GM21360 (cell line): ENCODE data around the gene EPHB1.
"Not testable (repeated sequence)": the region's sequence is repeated elsewhere in the genome, so short reads cannot be mapped to it uniquely, and the experiment has no call there.

Experiments
- ATAC-seq: cut with Tn5 transposase; IDR thresholded peaks from one replicate; pipeline ENCODE4 v1.9.1; 2021; ENCODE audit warnings: mild to moderate bottlenecking, moderate library complexity; ENCODE audit not compliant: unreplicated experiment

Gene EPHB1

DNA sequence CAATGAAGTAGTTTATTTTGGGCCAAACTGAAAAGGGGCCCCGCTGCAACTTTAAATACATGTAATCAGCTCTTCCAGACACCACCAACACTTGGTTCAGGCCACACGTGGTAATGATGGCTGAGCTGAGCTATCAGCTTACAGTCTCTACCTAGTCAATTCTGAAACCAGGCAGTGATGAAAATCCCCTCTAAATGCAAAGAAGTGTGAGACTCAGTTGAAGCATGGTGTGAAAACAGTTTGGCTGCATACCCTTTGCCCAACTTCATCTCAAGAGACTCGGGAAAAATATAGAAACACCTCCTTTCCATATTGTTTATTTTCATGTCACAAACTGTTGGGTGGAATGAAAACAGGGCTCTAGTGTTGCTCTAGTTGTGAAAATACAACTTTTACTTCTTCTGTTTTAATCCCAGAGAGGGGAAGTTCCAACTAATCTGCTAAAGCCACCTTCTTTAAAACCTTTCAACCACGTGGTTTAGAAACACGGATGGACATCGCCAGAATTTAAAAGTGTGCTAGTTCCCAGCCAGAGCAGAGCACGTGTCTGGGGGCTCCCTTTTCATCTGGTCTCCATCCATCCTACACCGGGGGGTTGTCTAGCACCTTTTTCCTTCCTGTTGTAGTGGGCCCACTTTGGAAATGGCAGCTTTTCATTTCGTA is 229.1 kb downstream of the EPHB1 start:
- no peak for ATAC-seq

DNA sequence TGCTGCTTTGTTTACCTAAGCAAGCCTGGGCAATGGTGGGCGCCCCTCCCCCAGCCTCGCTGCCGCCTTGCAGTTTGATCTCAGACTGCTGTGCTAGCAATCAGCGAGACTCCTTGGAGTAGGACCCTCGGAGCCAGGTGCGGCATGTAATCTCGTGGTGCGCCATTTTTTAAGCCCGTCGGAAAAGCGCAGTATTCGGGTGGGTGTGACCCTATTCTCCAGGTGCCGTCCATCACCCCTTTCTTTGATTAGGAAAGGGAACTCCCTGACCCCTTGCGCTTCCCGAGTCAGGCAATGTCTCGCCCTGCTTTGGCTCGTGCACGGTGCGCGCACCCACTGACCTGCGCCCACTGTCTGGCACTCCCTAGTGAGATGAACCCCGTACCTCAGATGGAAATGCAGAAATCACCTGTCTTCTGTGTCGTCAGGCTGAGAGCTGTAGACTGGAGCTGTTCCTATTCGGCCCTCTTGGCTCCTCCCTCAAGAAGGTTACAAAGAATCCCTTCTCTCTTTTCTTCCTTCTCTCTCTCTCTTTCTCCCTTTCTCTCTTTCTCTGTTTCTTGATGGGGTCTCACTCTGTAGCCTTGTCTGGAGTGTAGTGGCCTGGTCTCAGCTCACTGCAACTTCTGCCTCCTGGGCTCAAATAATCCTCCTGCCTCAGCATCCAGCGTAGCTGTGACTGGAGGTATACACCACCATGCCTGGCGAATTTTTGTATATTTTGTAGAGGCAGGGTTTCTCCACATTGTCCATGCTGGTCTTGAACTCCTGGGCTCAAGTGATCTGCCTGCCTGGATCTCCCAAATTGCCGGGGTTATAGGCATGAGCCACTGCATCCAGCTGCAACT is 235.9 kb downstream of the EPHB1 start:
- not testable (repeated sequence) for ATAC-seq

DNA sequence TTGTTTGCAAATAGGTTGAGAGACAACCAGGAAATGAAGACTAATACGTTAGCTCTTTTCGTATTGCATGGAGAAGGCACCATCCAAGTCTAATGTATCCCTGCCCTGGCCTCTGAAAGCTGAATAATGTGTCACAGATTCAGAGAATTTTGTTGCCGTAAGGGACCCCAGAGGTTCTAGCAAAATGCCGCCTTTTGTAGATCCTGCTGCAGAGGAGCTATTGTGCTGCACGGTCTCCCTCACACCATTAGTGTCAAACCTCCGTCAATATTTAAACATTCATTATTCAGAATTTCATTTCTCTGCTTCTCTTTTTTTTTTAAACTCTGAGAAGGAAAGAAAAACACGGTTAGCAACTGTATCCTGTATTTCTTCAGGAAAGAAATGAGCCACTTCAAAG is 238.7 kb downstream of the EPHB1 start:
- no peak for ATAC-seq

DNA sequence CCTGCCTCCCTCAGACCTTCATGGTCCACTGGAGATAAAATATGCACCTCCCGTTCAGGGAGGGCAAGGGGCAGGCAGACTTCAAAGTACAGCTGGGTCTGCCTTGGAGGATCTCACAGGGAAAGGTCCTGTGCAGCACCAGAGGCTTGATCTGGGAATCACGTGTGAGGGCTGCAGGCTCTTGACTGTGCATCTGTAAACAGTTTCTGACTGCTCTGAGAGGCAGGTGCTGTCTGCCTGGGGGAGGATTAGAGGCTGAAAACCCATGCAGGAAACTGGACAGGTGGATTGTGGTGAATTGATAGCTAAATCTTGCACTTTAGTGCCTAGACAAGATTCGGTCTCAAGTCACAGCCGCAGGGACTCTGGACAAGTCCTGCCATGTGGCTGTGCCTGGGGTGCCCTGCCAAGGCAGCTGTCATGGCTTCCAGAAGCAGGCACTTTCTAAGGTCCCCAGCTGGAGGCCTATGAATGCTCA is 239.3 kb downstream of the EPHB1 start:
- no peak for ATAC-seq

- ATAC-seq: no peak
Measured at GRCh38 chr3:135034891-135035440, 239.9 kb downstream of the EPHB1 start.

GRCh38 chr3:135038186-135038585 is 243.1 kb downstream of the EPHB1 start:
- no peak for ATAC-seq

GRCh38 chr3:135039536-135039935 is 244.5 kb downstream of the EPHB1 start:
- ATAC-seq: not testable (repeated sequence)

DNA sequence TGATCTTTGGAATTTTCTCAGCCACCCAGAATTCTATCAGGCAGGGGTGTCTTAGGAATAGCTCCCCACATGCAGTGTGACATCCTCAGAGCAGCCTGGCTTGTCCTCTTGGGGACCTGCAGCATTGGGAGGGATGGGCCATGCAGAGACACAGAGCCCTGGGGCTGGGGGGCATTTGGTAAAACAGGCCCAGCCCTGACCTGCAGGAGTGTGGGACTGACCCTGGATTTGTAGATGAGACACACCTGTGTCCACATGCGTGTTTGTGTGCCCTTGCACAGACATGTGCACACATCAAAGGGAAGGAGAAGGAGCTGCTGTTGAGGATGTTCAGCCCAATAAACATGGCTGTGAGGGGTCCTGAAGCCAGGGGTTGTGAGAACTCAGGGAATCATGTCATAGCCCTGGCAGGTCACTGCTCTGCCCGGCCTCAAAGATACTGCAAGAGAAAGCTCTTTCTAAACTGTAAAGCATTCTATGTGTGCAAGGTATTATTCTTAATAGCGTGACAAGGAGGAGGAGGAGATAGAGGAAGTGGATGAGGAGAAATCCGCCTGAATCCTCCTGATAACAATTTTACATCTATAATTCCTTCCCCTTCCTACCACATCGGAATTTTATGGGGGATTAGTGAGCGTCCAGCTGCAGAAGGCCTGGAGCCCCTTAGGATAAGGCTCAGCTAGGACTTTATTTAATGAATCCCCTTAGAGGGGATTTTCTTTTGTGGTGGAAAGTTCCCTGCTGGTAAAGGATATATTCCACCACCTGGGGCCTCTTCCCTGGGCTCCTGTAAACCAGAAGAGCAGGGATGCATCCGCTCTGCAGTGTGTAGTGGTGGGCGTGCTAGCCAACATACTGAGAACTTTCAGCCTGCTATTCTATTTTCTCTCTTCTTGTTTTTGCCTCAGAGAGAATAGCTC is 245.5 kb downstream of the EPHB1 start:
- ATAC-seq: no peak

DNA sequence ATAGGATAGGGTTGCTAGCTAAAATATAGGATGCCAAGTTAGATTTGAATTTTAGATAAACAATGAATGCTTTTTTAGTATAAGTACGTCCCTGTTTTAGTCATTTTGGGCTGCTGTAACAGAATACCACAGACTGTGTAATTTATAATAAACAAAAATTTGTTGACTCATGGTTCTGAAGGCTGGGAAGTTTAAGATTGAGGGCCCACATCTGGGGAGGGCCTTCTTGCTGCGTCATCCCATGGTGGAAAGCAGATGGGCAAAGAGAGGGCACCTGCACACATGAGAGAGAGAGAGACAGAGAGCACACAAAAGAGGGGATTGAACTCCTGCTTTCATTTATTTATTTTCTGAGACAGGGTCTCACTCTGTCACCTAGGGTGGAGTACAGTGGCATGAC is 246.5 kb downstream of the EPHB1 start:
- ATAC-seq: no peak

- ATAC-seq: no peak
Measured at GRCh38 chr3:135047061-135047460, 252.0 kb downstream of the EPHB1 start.

- no peak for ATAC-seq
Measured at GRCh38 chr3:135050536-135050935, 255.5 kb downstream of the EPHB1 start.

- no peak for ATAC-seq
Measured at GRCh38 chr3:135051409-135051973, 256.4 kb downstream of the EPHB1 start.

GRCh38 chr3:135055449-135055848 is 260.4 kb downstream of the EPHB1 start:
- no peak for ATAC-seq

DNA sequence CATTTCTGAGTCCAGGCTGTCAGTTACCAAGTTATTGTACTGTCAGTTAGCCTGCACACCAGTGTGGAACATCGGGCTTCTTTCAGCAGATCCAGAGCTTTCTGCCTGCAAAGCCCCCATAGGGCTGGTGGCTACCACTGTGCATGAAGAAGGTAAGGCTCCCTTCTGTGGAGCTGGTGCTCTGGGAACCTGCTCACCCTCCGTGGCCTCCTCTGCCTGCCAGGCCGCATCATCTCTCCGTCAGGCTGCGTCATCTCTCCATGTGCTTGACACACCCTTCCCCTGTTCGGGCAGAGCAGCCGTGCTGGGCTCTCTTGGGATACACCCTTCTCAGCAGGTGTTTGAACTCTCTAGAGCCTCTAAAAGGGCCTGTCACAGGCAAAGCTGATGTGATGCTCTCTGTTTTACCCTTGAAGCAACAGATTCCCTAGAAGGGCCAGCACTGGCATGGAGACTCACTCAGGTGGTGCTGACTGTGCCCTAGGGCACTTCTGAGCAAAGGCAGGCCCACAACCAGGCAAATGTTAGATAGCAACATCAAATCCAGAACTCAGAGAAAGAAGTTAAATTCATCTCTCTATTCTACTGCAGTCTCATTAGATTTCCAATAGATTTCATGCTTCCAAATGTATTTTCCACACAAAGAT is 261.1 kb downstream of the EPHB1 start:
- no peak for ATAC-seq

DNA sequence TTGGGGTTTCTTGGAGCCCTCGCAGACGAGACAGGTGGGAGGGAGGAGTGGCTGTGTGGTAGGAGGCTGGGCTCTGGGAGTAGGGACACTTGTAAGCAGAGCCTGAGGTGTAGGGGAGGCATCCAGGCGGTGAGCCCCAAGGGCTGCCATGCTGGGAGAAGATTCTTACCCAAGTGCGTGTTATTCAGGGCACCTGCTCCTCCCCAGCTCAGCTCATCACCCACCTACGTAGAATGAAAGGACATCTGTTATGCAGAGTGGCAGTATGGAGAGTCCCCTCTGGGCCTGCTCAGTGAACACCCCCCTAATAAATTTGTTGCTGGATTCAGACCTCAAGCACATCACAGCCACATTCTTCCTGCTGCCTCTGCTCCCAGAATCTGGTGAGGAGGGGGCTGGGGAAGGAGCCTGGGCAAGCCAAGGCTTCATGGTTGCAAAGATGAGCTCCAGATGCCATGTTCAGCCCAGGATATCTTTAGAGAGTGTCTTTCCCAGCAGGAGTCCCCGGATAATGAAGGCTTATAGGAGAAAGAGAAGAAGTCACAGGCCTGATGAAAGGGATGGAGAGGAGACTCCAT is 261.8 kb downstream of the EPHB1 start:
- no peak for ATAC-seq

- no peak for ATAC-seq
Measured at GRCh38 chr3:135057996-135058395, 262.9 kb downstream of the EPHB1 start.

GRCh38 chr3:135059580-135059979 is 264.5 kb downstream of the EPHB1 start:
- no peak for ATAC-seq

GRCh38 chr3:135066844-135067727 is 272.0 kb downstream of the EPHB1 start:
- ATAC-seq: not testable (repeated sequence)

GRCh38 chr3:135068011-135068410 is 273.0 kb downstream of the EPHB1 start:
- no peak for ATAC-seq
